ENCODE measurements around the gene NRL.

Gene NRL

DNA sequence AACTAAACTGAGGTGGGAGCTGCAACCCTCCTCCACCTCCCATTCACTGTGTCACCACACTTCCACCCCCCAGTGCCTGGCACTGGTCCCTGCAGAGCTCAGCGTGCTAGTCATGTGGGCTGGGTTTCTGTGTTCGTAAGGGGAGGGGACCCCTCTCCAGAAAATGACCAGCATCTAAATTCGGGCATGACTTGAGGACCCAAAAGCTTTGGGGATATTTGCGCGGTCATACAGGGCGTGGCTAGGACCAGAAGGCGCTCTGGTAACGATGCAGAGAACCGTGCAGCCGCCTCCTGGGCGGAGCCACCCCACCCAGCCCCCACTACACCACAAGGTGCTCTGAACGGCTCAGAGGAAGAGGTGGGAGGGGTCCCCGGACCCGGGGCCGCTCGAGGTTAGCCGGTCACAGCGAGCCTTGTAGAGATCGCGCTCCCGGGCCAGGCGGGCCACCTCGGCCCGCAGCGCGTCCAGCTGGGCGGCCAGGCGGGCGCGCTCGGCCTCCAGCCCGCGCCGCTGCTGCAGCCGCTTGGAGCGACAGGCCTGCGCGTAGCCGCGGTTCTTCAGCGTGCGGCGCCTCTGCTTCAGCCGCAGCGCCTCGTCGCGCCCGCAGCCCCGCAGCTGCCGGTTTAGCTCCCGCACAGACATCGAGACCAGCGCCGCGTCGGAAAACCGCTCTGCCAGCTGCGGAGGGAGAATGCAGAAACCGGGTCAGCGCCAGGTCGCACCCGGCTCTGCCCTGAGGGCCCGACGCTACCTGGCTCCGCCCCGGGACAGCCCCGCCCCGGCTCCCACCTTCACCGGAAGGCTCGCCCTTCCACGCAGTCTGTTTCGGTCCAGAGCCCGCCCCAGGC, 33.6 kb downstream of the NRL start:
- DNase-seq, result peak; percentile 85

- no peak for DNase-seq
These were observed 34.6 kb downstream of the NRL start for GRCh38 chr14:24080142-24080530.

- DNase-seq, result no peak
These were observed 35.1 kb downstream of the NRL start for GRCh38 chr14:24079491-24080141.

DNA sequence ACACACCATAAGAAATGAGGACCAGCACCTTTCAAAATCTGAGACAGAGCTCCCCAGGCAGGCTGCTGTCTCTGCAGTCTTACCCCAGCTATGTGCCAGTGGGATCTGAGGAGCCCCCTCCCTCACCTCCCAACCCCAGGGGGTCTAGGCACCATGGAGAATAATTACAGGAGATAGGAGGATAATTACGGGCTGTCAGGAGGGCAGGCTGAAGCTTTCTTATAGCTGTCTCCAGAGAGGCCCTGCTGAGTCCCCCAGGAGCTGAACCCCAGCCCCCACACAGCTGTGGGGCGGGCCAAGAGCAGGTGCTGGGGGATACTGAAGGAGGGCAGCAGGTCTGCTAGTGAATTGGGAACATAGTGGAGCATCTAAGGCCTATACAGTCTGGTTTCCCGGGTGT, 36.6 kb downstream of the NRL start:
- DNase-seq, result no peak

DNA sequence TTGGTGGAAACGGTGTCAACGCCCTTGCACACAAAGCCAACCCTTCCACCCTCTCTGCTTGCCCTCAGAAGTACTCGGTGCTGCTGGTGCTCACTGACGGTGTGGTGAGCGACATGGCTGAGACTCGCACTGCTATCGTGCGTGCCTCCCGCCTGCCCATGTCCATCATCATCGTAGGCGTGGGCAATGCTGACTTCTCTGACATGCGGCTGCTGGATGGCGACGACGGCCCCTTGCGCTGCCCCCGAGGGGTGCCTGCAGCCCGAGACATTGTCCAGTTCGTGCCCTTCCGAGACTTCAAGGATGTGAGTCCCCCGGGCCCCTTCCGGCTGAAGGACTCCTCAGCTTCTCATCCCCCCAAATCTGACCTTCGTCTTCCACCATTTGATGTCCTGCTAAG, 37.7 kb downstream of the NRL start:
- no peak for DNase-seq

DNA sequence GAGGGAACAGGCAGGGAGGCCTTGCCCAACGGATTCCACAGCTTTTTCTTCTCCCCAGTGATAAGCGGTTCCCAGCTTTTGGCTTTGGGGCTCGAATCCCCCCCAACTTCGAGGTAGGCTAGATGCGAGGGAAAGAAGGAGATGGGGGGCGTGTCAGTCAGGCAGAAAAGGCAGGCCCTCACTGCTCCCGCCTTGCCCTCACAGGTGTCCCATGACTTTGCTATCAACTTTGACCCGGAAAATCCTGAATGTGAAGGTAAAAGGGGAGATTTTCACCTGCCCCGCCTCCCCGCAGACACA, 38.5 kb downstream of the NRL start:
- no peak for DNase-seq

DNA sequence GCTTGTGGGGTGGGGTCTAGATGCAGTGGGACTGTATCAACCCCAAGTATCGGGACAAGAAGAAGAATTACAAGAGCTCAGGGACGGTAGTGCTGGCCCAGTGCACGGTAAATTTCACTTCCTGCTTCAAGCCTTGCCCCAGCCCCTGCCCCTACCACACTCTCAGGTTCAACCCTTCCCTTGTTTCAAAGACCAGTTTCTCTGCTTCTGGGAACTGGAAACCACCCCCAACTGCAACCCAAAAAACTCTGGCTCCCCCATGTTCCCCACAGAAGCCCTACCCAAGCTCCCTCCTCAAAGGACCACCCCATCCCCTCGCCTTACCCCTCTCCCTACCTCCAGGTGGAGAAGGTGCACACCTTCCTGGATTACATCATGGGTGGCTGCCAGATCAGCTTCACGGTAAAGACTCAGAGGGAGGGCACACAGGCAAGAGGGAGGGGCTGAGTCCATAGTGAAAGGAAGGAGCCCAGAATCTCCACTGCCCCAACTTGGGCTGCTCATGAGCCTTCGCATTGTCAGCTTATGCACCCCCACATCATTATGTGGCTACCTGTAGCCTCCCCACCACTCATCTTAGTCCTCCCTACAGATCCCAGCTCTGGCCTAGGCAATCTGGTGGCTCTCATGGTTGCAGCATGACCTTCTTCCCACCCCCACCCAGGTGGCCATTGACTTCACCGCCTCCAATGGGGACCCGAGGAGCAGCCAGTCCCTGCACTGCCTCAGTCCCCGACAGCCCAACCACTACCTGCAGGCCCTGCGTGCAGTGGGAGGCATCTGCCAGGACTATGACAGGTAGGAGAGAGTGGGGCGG, 39.1 kb downstream of the NRL start:
- DNase-seq, result no peak

GRCh38 chr14:24074625-24075484, 39.9 kb downstream of the NRL start:
- no peak for DNase-seq

GRCh38 chr14:24072881-24073877, 41.6 kb downstream of the NRL start:
- no peak for DNase-seq

GRCh38 chr14:24072436-24072835, 42.3 kb downstream of the NRL start:
- no peak for DNase-seq

GRCh38 chr14:24071836-24072430, 42.8 kb downstream of the NRL start:
- no peak for DNase-seq

- no peak for DNase-seq
These were observed 43.5 kb downstream of the NRL start, which contains the start of gene CPNE6 for GRCh38 chr14:24071144-24071697. CPNE6 (plus strand) TSS chr14:24071562; CDS start chr14:24072937, 1,375 bp downstream.

- DNase-seq, result no peak
These were observed 44.2 kb downstream of the NRL start for GRCh38 chr14:24070285-24071143.

GRCh38 chr14:24069411-24069735, 45.4 kb downstream of the NRL start:
- DNase-seq, result no peak

DNA sequence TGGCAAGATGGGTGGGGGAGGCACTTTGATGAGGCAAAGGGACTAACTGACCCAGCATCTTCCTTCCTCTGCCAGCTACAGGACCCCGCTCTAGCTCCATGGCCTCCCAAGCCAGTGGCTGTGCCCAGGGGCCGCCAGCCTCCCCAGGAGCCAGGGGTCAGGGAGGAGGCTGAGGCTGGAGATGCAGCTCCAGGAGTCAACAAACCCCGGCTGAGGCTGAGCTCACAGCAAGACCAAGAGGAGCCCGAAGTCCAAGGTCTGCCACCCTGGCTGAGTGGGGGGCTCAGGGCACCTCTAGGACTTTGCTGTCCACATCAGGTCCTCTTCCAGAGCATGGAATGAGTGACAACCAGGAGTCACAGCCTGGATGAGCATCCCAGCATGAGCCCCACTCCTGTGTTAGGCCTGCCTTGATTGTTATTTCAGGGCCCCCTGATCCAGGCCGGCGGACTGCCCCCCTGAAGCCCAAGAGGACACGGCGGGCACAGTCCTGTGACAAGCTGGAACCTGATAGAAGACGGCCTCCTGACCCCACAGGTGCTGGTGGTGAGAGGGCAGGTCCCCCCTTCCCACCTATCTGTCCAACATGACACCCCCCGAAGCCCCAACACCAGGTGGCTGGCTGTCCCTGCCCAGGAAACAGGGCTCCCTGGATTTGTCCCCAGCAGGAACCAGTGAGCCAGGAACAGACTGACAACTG, 45.9 kb downstream of the NRL start:
- no peak for DNase-seq

DNA sequence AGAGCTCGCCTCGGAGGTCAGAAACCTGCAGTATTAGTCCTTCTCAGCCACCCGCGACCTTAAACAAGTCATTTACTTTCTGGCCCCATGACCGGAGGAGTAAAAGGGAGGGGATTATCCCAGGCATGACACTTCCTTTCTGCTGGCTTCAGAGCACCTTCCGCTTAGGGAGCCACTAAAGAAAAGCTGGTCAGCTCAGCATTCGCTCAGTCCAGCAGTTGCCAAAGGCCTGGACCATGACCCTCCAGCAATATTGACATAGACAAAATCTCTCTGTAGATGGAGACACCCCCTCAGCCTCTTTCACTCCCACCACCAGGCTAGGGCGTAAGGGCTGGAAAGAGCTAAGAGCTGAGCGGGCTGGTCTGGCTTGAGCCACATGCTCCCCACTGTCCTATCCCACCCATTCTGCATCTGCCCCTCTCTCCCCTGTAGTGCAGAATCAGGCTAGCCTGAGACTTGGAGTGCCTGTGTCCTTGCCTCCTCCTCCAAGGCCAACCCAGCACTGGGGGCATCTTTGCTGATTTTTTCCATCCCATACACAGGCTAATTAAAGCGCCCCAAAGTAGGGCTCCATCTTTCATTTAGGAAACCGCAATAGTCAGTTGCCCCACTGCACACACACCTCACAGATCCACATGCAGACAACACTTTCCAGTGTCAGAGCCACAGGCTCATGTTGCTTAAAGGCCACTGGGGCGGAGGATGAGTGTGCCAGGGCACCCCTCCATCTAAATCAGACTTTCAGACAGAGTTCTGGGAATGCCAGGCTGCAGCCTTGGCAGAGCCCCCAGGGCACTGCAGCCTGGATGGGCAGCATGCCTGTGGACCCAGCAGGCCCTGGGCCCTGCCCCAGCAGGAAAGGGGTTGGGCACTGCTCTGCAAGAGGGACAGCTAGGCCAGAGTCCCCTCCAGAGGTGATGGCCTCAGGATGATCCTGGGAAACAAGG, 47.3 kb downstream of the NRL start:
- no peak for DNase-seq

DNA sequence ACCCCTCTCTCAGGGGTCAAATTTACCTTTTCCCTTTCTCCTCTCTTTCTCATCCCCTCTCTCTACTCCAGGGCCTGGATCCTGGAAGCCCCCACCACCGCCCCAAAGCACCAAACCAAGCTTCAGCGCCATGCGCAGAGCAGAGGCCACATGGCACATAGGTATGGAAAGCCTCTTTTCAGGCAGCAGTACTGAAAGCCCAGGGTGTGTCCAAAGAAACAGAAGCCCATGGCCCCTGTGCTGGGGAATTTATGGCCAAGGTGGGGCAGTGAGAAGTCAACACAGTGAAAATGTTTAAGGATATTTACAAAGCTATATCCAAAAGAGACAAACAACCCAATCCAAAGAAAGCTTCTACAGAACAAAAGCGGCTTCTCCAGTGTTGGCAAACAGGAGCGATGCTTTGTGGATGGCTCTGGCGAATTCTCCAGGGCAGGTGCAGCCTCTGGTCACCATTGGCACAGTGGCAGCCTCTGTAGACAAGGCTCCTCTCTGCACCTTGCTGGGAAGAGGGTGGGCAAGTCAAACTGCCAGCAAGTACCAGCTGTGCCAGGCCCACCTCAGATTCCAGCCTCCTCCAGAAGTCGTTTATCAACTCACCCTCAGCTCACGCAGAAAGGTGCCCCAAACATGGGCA, 48.1 kb downstream of the NRL start:
- no peak for DNase-seq

Data from CD4-positive, alpha-beta T cell treated with Interleukin-17A for 4 hours (primary cell).